NCI-H446 treated with DMSO at 0.1 percent for 48 hours (cell line): Measurements from ENCODE around the gene ZDHHC17.
"Not testable (repeated sequence)": the region's sequence is repeated elsewhere in the genome, so short reads cannot be mapped to it uniquely, and the experiment has no call there.

ENCODE experiments used
- DNase-seq: peaks from one replicate; lab custom pipeline; 2025; lab: John Stamatoyannopoulos, UW

ZDHHC17 gene

GRCh38 chr12:76766161-76766560 is 2.2 kb downstream of the ZDHHC17 start:
- DNase-seq: no peak

DNA sequence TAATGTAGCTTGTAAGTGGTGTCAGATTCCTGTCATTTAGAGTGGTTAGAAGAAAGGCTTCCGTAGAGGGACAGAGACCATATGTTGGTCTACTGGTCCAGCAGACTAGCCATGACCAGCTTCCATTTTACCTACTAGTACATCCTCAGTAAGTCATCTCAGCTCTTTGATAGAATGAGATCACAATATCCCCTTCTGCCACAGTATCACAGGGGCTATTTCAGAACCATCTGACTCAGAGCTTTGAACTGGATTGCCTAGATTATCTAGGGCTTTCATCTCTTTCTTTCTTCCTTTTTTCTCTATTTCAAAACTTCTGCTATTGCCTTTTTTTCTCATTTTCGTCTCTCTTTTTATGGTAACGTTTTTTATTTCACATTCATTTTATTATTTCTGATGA is 4.7 kb downstream of the ZDHHC17 start:
- no peak for DNase-seq

GRCh38 chr12:76777765-76778216 is 13.9 kb downstream of the ZDHHC17 start:
- DNase-seq: no peak

DNA sequence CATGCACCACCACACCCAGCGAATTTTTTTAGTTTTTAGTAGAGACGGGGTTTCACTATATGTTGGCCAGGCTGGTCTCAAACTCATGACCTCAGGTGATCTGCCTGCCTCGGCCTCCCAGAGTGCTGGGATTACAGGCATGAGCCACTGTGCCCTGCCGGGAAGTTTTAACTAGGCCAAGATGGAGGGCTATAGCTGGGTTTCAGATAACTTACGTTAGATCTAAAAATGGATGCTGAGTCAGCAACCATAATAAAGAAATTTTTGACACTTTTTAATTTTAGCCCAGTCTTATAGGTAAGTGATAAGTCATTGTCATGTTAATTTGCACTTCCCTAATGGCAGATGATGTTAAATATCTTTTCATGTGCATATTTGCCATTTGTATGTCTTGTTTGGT is 14.4 kb downstream of the ZDHHC17 start:
- DNase-seq: no peak

DNA sequence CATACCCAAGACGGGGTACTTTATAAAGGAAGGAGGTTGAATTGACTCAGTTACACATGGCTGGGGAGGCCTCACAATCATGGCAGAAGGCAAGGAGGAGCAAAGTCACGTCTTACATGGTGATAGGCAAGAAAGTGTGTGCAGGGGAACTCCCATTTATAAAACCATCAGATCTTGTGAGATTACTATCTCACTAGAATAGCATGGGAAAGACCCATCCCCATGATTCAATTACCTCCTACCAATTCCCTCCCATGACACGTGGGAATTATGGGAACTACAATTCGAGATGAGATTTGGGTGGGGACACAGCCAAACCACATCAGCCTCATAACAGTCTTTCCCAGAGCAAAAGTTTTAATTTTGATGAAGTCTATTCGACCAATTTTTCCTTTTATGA is 15.4 kb downstream of the ZDHHC17 start:
- not testable (repeated sequence) for DNase-seq

- no peak for DNase-seq
Observed at GRCh38 chr12:76781321-76781720, 17.4 kb downstream of the ZDHHC17 start.

- DNase-seq: no peak
Observed at GRCh38 chr12:76782526-76782925, 18.6 kb downstream of the ZDHHC17 start.

GRCh38 chr12:76784600-76785051 is 20.7 kb downstream of the ZDHHC17 start:
- peak; percentile 59 for DNase-seq

DNA sequence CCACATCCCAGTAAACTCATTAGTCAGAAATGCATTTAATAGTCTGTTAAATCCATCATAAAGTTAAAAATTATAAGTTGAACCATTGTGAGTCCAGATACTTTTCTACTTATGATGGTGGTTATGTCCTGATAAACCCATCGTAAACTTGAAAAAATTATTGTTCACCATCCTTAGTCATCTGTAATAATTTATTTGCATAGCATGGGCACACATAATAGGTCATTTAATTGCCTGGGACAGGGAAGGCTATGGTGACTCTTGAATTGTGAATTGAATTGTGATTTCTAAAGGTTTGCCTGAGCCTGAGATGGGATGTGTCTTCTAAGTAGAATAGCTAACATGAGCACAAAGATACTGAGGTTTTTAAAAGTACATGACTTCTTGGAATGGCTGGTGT is 21.5 kb downstream of the ZDHHC17 start:
- DNase-seq: no peak

DNA sequence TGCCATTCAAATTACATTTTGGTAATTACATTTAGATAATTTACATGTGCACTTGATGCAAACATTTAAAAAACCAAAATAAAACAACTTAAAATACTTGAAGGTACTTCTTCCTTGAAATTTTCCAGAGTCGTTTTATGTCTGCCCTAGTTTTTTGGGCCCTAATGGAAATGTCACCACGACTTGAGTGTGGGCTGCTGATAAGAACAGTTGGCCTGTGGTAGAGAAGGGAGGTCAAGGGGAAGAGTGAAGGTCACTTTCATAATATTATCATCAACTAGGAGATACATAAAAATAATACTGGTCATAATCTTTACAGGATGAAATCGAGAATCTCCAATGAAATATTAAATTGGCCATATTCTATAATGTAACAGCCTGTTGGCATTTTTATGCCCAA is 23.1 kb downstream of the ZDHHC17 start:
- DNase-seq: no peak

GRCh38 chr12:76787689-76788088 is 23.8 kb downstream of the ZDHHC17 start:
- no peak for DNase-seq

DNA sequence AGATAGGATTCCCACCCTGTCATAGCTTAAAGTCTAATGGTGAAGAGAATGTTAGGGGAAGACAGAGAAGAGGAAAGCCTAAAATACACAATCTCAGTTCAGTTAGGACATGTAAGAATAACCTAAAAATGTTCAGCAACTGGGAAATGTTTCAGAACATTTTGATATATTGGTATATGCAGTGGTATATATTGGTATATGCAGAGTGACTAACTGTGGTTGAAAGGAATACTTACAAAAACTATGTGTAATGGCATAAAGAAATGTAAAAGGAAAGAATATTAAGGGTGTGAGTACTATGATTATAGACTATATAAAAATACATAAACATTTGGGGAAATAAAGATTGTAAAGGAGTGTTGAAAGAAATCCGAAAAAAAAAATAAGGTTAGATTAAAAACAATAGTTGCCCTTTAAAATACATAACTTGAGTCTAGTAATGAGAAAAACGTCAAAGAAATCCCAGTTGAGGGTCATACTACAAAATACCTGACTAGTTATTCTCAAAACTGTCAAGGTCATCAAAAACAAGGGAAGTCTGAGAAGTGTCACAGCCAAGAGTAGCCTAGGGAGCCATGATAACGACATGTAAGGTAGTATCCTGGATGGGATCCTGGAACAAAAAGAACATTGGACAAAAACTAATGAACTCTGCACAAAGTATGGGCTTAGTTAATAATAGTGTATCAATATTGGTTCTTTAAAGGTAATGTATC is 25.6 kb downstream of the ZDHHC17 start:
- no peak for DNase-seq

GRCh38 chr12:76790564-76791552 is 26.9 kb downstream of the ZDHHC17 start:
- DNase-seq: peak; percentile 32

- DNase-seq: no peak
Observed at GRCh38 chr12:76792828-76793227, 28.9 kb downstream of the ZDHHC17 start.

- no peak for DNase-seq
Observed at GRCh38 chr12:76798864-76799263, 34.9 kb downstream of the ZDHHC17 start.

DNA sequence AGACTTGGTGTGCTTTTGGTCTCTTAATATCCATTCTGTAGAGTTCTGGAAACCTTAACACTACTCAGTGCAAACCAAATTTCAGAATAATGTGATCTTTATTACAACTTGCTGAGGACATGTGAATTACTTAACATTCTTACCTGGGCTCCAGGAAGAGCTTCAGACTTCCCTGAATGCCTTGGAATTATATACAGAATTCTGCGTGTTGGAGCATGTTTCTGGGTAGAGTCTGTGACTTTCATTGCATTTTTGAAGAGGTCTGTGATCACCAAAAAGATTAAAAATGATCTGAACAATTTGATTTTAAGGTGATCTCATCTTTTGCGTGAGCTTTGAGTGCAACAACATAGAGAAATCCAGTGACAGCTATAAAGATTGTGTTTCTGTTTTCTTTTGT is 35.4 kb downstream of the ZDHHC17 start:
- no peak for DNase-seq

DNA sequence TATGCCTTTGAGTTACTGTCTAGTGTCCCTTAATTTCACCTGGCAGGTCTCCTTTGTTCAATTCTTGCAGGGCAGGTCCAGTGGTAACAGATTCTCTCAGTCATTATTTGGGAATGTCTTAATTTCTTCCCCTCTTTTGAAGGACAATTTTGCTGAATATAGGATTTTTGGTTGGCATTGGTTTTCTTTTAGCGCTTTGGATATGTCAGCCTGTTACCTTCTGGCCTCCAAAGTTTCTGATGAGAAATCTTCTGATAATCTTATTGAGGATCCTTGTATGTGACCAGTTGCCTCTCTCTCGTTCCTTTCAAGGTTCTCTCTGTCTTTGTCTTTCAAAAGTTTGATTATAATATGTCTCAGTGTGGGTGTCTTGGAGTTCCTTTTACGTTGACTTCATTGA is 38.1 kb downstream of the ZDHHC17 start:
- no peak for DNase-seq

GRCh38 chr12:76804435-76804976 is 40.6 kb downstream of the ZDHHC17 start:
- no peak for DNase-seq

DNA sequence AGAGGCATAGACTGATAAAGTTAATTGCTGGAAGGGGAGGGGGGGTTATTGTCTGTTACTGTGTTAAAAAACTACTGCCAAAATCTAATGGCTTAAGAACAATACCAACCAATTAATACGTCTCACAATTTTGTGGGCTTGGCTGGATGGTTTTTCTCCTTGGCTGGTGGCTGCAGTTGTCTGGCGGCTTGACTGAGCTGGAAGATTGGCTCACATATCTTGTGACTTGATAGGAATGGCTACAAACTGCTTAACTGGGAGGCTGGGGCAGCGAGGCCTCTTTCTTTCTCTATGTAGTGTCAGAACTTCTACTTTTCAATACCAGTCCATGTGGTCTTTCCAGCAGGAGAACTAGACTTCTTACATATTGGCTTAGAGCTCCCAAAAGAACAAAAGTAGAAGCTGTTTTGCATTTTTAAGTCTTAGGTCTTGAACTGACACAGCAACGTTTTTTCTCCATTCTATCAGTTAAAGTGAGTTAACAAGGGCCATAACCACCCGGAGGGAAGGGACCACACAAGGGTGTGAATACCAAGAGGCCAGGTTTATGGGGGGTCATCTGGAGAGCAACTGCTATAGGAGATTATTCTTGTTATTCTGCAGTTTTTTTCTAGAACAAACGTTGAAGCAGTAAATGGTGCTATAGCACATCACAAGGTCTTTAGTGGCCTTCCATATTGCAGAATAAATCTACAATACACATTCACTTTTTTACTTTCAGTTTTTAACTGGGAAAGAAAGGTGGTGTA is 46.9 kb downstream of the ZDHHC17 start:
- peak; percentile 2 for DNase-seq

- DNase-seq: no peak
Observed at GRCh38 chr12:76811976-76812375, 48.1 kb downstream of the ZDHHC17 start.

DNA sequence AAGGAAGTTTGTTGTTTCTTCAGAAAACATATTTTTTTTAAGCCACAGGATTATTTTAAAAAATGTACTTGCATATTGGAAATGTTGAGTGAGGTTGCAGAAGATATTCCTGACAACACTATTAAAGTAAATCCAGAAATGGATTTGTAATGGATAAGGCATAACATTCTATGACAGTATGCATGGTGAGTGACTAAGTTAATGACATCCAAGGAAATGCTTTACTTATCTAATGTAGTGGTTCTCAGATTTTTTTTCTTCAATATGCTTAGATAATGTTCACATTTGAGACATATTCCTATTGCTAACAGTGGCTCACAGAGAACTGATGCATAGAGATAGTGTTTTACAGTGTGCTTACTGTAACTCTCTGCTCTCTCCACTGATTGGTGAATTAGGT is 49.4 kb downstream of the ZDHHC17 start:
- DNase-seq: no peak

- DNase-seq: no peak
Observed at GRCh38 chr12:76813972-76814371, 50.1 kb downstream of the ZDHHC17 start.
